ENCODE data around the gene ITIH2. TPM values are rescaled to one million over a fixed set of nuclear protein-coding genes. Genes with fewer than 3 reads are reported as not detected.

The ITIH2 gene
- total and polyA plus RNA-seq, 3 donors from 2014 or later: 0.37 to 0.41 TPM; not detected in 1

GRCh38 chr10:7704071-7705016, 1.2 kb downstream of the ITIH2 start:
- Histone ChIP-seq H3K27me3 (no peaks in the 10 kb centered on the region), H3K4me3 (no peak overlapping the region), H3K36me3 (ENCODE audit: low read depth, missing control alignments) (no peaks in the 10 kb centered on the region), H3K4me1 (no peaks in the 10 kb centered on the region), H3K27ac (no peak overlapping the region), H3K9me3 (no peaks in the 10 kb centered on the region)
- DNase-seq: no peak
- 84 to 85% methylated on average over 8 of the region's 8 CpGs for WGBS, 2 donors
- intact Hi-C loops (cut with DNase I; ENCODE audit: low total_unique reads): no loop called here
- TF ChIP-seq CTCF (IDR thresholded peaks at IDR 0.05) (no peak), POLR2A (IDR thresholded peaks at IDR 0.05) (no peak)

GRCh38 chr10:7705341-7705740, 2.2 kb downstream of the ITIH2 start:
- no peak overlapping the region for H3K27ac ChIP-seq
- TF ChIP-seq CTCF (IDR thresholded peaks at IDR 0.05): no peak
- TF ChIP-seq POLR2A (IDR thresholded peaks at IDR 0.05): no peak
- 79 to 87% methylated on average over 3 of the region's 3 CpGs for WGBS, 2 donors

GRCh38 chr10:7706534-7707073, 3.5 kb downstream of the ITIH2 start:
- Histone ChIP-seq H3K27ac (no peak overlapping the region), H3K4me3 (no peak overlapping the region), H3K4me1 (no peaks in the 10 kb centered on the region), H3K36me3 (ENCODE audit: low read depth, missing control alignments) (no peaks in the 10 kb centered on the region), H3K9me3 (no peaks in the 10 kb centered on the region), H3K27me3 (no peaks in the 10 kb centered on the region)
- intact Hi-C loops (cut with DNase I; ENCODE audit: low total_unique reads): no loop called here
- DNase-seq: no peak
- TF ChIP-seq POLR2A (IDR thresholded peaks at IDR 0.05) (no peak), CTCF (IDR thresholded peaks at IDR 0.05) (no peak)
- WGBS, 2 donors: 87 to 89% methylated on average over 4 of the region's 4 CpGs

More at GRCh38 chr10:7705341-7705740, 2.2 kb downstream of the ITIH2 start:
- intact Hi-C loops (cut with DNase I; ENCODE audit: low total_unique reads): no loop called here
- Histone ChIP-seq H3K4me1 (no peaks in the 10 kb centered on the region), H3K4me3 (no peak overlapping the region), H3K9me3 (no peaks in the 10 kb centered on the region), H3K36me3 (ENCODE audit: low read depth, missing control alignments) (no peaks in the 10 kb centered on the region), H3K27me3 (no peaks in the 10 kb centered on the region)
- no peak for DNase-seq

- 77 to 89% methylated on average over 4 of the region's 4 CpGs for WGBS, 2 donors
- TF ChIP-seq CTCF (IDR thresholded peaks at IDR 0.05): no peak
- no peak for TF ChIP-seq POLR2A (IDR thresholded peaks at IDR 0.05)
- H3K36me3 ChIP-seq (ENCODE audit: low read depth, missing control alignments): no peaks in the 10 kb centered on the region
- no peak overlapping the region for H3K27ac ChIP-seq
- intact Hi-C loops (cut with DNase I; ENCODE audit: low total_unique reads): no loop called here
- no peak for DNase-seq
- no peaks in the 10 kb centered on the region for H3K27me3 ChIP-seq
- H3K4me3 ChIP-seq: no peak overlapping the region
- H3K9me3 ChIP-seq: no peaks in the 10 kb centered on the region
- no peaks in the 10 kb centered on the region for H3K4me1 ChIP-seq
Observed at GRCh38 chr10:7707102-7707501, 4.0 kb downstream of the ITIH2 start.

All from testis (tissue), 3 donors.